ENCODE results near the gene NAA38.

GRCh38 chr17:7825206-7825990, 32.0 kb downstream of the NAA38 start:
- TF ChIP-seq POLR2A (IDR thresholded peaks at IDR 0.05) (no peak), CTCF (IDR thresholded peaks at IDR 0.05) (no peak)

All from thyroid gland (tissue), 4 donors.